HEK293T (cell line): ENCODE measurements around the gene PRR19.

Source experiments
- CTCF ChIA-PET: fragments of 350-600 bp; formaldehyde crosslinking; extraction: SDS; loops from one replicate; lab custom pipeline; 2021; ENCODE audit warnings: antibody characterized with exemption, inconsistent platforms; lab: Yijun Ruan, JAX
- POLR2A ChIA-PET: fragments of 350-600 bp; formaldehyde crosslinking; extraction: SDS; loops from one replicate; lab custom pipeline; 2020; ENCODE audit warnings: antibody characterized with exemption, inconsistent platforms; lab: Yijun Ruan, JAX
- DNase-seq: peaks from one replicate; pipeline ENCODE4 v3.0.0; 2012; ENCODE audit warnings: mixed read lengths; ENCODE audit errors: extremely low spot score
- ARNT ChIP-seq: fragments of 450-650 bp; IDR thresholded peaks from 2 replicates; pipeline ENCODE4 v1.6.1; 2017; ENCODE audit warnings: mild to moderate bottlenecking
- BHLHE40 ChIP-seq: fragments of 450-650 bp; IDR thresholded peaks from 2 replicates; pipeline ENCODE4 v1.6.1; 2016; ENCODE audit warnings: mild to moderate bottlenecking, moderate library complexity, borderline replicate concordance
- CTBP1 ChIP-seq: fragments of 450-650 bp; IDR thresholded peaks from 2 replicates; pipeline ENCODE4 v1.6.1; 2016; ENCODE audit warnings: borderline replicate concordance
- ELF4 ChIP-seq: fragments of 450-650 bp; IDR thresholded peaks from 2 replicates; pipeline ENCODE4 v1.6.1; 2017; ENCODE audit warnings: antibody characterized with exemption
- FOXA1 ChIP-seq: fragments of 450-650 bp; IDR thresholded peaks from 2 replicates; pipeline ENCODE4 v1.6.1; 2016; ENCODE audit warnings: mild to moderate bottlenecking
- FOXK2 ChIP-seq: fragments of 450-650 bp; IDR thresholded peaks from 2 replicates; pipeline ENCODE4 v1.6.1; 2016; ENCODE audit warnings: mild to moderate bottlenecking
- FOXM1 ChIP-seq: fragments of 450-650 bp; IDR thresholded peaks from 2 replicates; pipeline ENCODE4 v1.6.1; 2017; ENCODE audit warnings: mild to moderate bottlenecking, borderline replicate concordance
- HDGF ChIP-seq: fragments of 450-650 bp; IDR thresholded peaks from 2 replicates; pipeline ENCODE4 v1.6.1; 2017; ENCODE audit warnings: antibody characterized with exemption, borderline replicate concordance
- L3MBTL2 ChIP-seq: fragments of 450-650 bp; conservative IDR thresholded peaks from 2 replicates; pipeline ENCODE4 v1.6.1; 2016; ENCODE audit warnings: mild to moderate bottlenecking
- LEF1 ChIP-seq: fragments of 450-650 bp; IDR thresholded peaks from 2 replicates; pipeline ENCODE4 v1.6.1; 2017; ENCODE audit warnings: mild to moderate bottlenecking, borderline replicate concordance
- NFRKB ChIP-seq: fragments of 450-650 bp; IDR thresholded peaks from 2 replicates; pipeline ENCODE4 v1.6.1; 2016; ENCODE audit warnings: mild to moderate bottlenecking, moderate library complexity
- PKNOX1 ChIP-seq: fragments of 450-650 bp; IDR thresholded peaks from 2 replicates; pipeline ENCODE4 v1.6.1; 2016
- SP1 ChIP-seq: fragments of 450-650 bp; IDR thresholded peaks from 2 replicates; pipeline ENCODE4 v1.6.1; 2017
- SUZ12 ChIP-seq: fragments of 450-650 bp; IDR thresholded peaks from 2 replicates; pipeline ENCODE4 v1.6.1; 2016; ENCODE audit warnings: mild to moderate bottlenecking
- TARDBP ChIP-seq: fragments of 450-650 bp; IDR thresholded peaks from 2 replicates; pipeline ENCODE4 v1.6.1; 2016
- ZNF384 ChIP-seq: fragments of 450-650 bp; IDR thresholded peaks from 2 replicates; pipeline ENCODE4 v1.6.1; 2016

PRR19 gene

GRCh38 chr19:42295342-42295741 is 6.6 kb upstream of the PRR19 start:
- DNase-seq: no peak
- TF ChIP-seq SUZ12: no peak
- no peak for TF ChIP-seq PKNOX1
- TF ChIP-seq TARDBP: no peak
- TF ChIP-seq ELF4: no peak
- TF ChIP-seq LEF1: no peak
- no peak for TF ChIP-seq FOXA1
- TF ChIP-seq ARNT: no peak
- no peak for TF ChIP-seq HDGF
- no peak for TF ChIP-seq BHLHE40
- no peak for TF ChIP-seq FOXM1
- no peak for TF ChIP-seq CTBP1
- no peak for TF ChIP-seq L3MBTL2
- no peak for TF ChIP-seq NFRKB
- CTCF ChIA-PET: no interaction called here
- POLR2A ChIA-PET: interaction anchor here (0.6 to 2.3 kb wide), 5 partner anchors 48 to 82 kb away, joined by 3 to 10 read pairs (median 3); partner anchors contain the start of genes GSK3A and ZNF526

DNA sequence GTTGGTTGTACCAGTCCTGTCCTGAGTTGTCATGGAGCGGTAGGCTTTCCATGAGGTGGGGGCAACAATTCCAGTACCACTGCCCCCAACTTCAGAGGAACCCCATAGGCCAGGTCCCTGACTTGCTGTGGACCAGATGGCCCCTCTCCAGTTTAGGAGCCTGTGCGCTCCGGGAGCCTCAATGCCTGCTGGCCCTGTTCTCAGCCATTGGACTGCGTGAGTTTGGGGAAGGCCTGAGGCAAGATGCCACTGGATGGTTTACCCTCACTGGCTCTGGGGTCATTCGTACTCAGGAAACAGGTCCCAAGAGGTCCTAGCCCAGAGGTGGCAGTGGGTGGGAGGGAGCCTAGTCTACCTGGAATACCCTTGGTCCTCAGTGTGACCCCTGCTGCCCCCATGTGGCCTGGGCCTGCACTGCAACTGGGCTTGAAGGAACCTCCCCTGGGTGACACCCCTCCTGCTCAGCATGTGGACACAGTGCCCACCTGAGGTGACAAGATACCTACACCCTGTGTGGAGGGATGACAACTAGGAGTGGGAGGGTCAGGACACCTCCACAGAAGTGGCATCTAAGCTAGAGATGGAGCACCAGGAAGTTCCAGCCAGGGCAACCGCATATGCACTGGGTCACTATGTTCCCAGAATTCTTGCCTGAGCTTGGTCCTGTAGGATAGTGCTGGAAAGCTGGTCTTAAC is 6.0 kb upstream of the PRR19 start:
- CTCF ChIA-PET: interaction anchor here (0.8 to 1.0 kb wide), 3 partner anchors 32 to 51 kb away, joined by 6 to 8 read pairs (median 6); no protein-coding TSS in a partner anchor
- POLR2A ChIA-PET: interaction anchor here (0.6 to 2.3 kb wide), 3 partner anchors 53 to 81 kb away, joined by 3 to 10 read pairs (median 3); partner anchors contain the start of genes GSK3A and ZNF526
- DNase-seq: peak; percentile 77
- TF ChIP-seq HDGF (0 out of 2 replicates have a peak, but pooled peaks have one; percentile 66), FOXA1 (no peak), SUZ12 (no peak)

DNA sequence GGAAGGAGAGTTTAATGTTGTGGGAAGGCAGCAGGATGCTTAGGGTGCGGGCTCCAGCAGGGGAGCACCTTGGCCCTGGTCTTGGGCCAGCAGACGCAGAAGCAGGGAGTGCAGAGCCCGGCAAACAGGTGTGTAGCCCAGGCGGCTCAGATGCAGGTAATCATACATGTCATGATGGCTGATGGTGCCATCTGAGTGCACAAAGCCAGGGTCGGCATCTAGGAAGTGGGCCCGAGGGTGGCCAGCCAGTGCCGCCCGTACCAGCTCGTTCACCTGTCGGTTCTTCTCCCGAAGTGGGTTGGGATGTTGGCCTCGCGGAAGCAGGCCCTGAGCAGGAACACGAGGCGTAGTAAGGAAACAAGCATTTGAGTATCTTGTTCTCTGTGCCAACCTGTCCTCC is 4.9 kb upstream of the PRR19 start:
- no peak for DNase-seq
- no peak for TF ChIP-seq TARDBP
- TF ChIP-seq NFRKB: no peak
- TF ChIP-seq BHLHE40: no peak
- TF ChIP-seq ARNT: no peak
- no peak for TF ChIP-seq FOXM1
- TF ChIP-seq SUZ12: no peak
- no peak for TF ChIP-seq L3MBTL2
- TF ChIP-seq PKNOX1: no peak
- no peak for TF ChIP-seq ZNF384
- no peak for TF ChIP-seq HDGF
- TF ChIP-seq LEF1: no peak
- TF ChIP-seq FOXA1: no peak
- no peak for TF ChIP-seq SP1
- TF ChIP-seq FOXK2: no peak
- no peak for TF ChIP-seq CTBP1
- no peak for TF ChIP-seq ELF4
- POLR2A ChIA-PET: interaction anchor here (0.7 kb wide), 1 partner anchor 51 kb away, joined by 3 read pairs; no protein-coding TSS in a partner anchor
- CTCF ChIA-PET: interaction anchor here (0.8 to 1.0 kb wide), 2 partner anchors 31 to 52 kb away, joined by 6 read pairs; no protein-coding TSS in a partner anchor

DNA sequence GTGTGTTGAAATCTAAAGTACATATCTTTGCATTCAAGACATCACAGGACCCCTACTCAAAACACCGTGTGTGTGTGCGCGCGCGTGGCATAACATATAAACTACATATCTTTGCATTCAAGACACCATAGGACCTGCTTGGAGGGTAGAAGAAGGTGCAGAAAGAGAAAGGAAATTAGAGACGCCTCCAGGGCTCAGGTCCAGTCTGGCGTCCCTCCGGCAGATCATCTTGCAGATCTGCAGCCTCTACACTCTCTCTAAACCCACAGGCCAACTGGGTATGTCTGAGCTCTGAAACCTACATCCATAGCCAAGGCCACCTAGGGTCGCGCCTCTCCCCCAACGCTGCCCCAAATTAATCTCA is 1.2 kb downstream of the PRR19 start:
- DNase-seq: no peak
- TF ChIP-seq TARDBP (no peak), FOXM1 (no peak), PKNOX1 (no peak)
- POLR2A ChIA-PET: interaction anchor here (0.9 to 2.0 kb wide), 8 partner anchors 19 to 143 kb away, joined by 3 to 11 read pairs (median 4); no protein-coding TSS in a partner anchor
- CTCF ChIA-PET: no interaction called here

DNA sequence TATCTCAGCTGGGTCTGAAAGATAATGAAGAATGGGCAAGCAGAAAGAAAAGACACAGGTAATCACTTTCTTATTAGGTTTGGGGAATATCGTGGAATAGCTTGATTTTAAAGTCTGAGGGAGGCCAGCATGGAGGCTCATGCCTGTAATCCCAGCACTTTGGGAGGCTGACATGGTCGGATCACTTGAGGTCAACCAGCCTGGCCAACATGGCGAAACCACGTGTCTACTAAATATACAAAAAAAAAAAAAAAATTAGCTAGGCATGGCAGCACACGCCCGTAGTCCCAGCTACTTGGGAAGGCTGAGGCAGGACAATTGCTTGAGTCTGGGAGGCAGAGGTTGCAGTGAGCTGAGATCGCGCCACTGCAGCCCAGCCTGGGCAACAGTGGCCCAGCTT is 1.9 kb downstream of the PRR19 start:
- TF ChIP-seq CTBP1: no peak
- no peak for TF ChIP-seq HDGF
- TF ChIP-seq LEF1: no peak
- no peak for TF ChIP-seq SP1
- TF ChIP-seq BHLHE40: no peak
- TF ChIP-seq ARNT: no peak
- no peak for TF ChIP-seq FOXK2
- TF ChIP-seq L3MBTL2: no peak
- no peak for TF ChIP-seq SUZ12
- no peak for TF ChIP-seq PKNOX1
- no peak for TF ChIP-seq ZNF384
- TF ChIP-seq NFRKB: no peak
- no peak for TF ChIP-seq TARDBP
- no peak for TF ChIP-seq FOXA1
- TF ChIP-seq ELF4: no peak
- DNase-seq: no peak
- ChIA-PET POLR2A (interaction anchor here (0.7 to 2.0 kb wide), 3 partner anchors 21 to 62 kb away, joined by 3 to 5 read pairs (median 3); no protein-coding TSS in a partner anchor), CTCF (interaction anchor here (0.6 to 1.0 kb wide), 2 partner anchors 16 to 58 kb away, joined by 3 read pairs; no protein-coding TSS in a partner anchor)
